DMS153 treated with DMSO at 0.1 percent for 48 hours (cell line): Measurements from ENCODE around the gene SBF1.
"Not testable (repeated sequence)": the region's sequence is repeated elsewhere in the genome, so short reads cannot be mapped to it uniquely, and the experiment has no call there.

Experiments used
- DNase-seq: peaks from one replicate; lab custom pipeline; 2025; ENCODE audit not compliant: unreplicated experiment; lab: John Stamatoyannopoulos, UW

SBF1 gene

GRCh38 chr22:50400406-50400805 lies 74.4 kb downstream of the SBF1 start:
- no peak for DNase-seq

GRCh38 chr22:50399751-50400331 lies 75.0 kb downstream of the SBF1 start:
- DNase-seq: peak; percentile 6

GRCh38 chr22:50398831-50399648 lies 75.8 kb downstream of the SBF1 start:
- DNase-seq: no peak

GRCh38 chr22:50397371-50398060 lies 77.3 kb downstream of the SBF1 start:
- DNase-seq: not testable (repeated sequence)

- no peak for DNase-seq
These were observed 78.0 kb downstream of the SBF1 start for GRCh38 chr22:50396751-50397370.
